IMR-90 (cell line): Measurements from ENCODE around the gene OGDHL.

Source experiments
- BHLHE40 ChIP-seq: fragments of 150-350 bp; IDR thresholded peaks from 2 replicates; pipeline ENCODE4 v1.6.1; 2016; ENCODE audit warnings: mild to moderate bottlenecking, low read depth, low read length
- FOS ChIP-seq: fragments of 150-350 bp; IDR thresholded peaks from 2 replicates; pipeline ENCODE4 v1.6.1; 2016; ENCODE audit warnings: low read depth, low read length
- MAFK ChIP-seq: IDR thresholded peaks from 2 replicates; pipeline ENCODE4 v1.6.1; 2012; ENCODE audit warnings: low read depth, low read length, improper control_type of control experiment
- POLR2A ChIP-seq: IDR thresholded peaks from 2 replicates; pipeline ENCODE4 v1.6.1; 2012; ENCODE audit warnings: mild to moderate bottlenecking, low read depth, low read length
- RAD21 ChIP-seq: IDR thresholded peaks from 2 replicates; pipeline ENCODE4 v1.6.1; 2012; ENCODE audit warnings: low read length, improper control_type of control experiment
- RFX5 ChIP-seq: IDR thresholded peaks from 2 replicates; pipeline ENCODE4 v1.8.0; 2012; ENCODE audit warnings: low read depth, mild to moderate bottlenecking, low read length, moderate library complexity
- SMC3 ChIP-seq: fragments of 150-350 bp; IDR thresholded peaks from 2 replicates; pipeline ENCODE4 v1.6.1; 2016; ENCODE audit warnings: low read depth, mild to moderate bottlenecking, antibody characterized with exemption, low read length, moderate library complexity
- TF ChIP-seq, protein P1 (sequence below): conservative IDR thresholded peaks from 2 replicates; pipeline ENCODE4 v1.5.1; 2012; ENCODE audit warnings: mild to moderate bottlenecking, low read depth, low read length, improper control_type of control experiment
- TF ChIP-seq, protein P2 (sequence below): fragments of 150-350 bp; IDR thresholded peaks from 2 replicates; pipeline ENCODE4 v1.6.1; 2017; ENCODE audit warnings: mild to moderate bottlenecking, antibody characterized with exemption, low read length, low read depth

- TF ChIP-seq POLR2A (no peak), FOS (no peak), RAD21 (no peak), RFX5 (no peak), BHLHE40 (no peak), MAFK (no peak), SMC3 (no peak)
- TF ChIP-seq, protein P1, sequence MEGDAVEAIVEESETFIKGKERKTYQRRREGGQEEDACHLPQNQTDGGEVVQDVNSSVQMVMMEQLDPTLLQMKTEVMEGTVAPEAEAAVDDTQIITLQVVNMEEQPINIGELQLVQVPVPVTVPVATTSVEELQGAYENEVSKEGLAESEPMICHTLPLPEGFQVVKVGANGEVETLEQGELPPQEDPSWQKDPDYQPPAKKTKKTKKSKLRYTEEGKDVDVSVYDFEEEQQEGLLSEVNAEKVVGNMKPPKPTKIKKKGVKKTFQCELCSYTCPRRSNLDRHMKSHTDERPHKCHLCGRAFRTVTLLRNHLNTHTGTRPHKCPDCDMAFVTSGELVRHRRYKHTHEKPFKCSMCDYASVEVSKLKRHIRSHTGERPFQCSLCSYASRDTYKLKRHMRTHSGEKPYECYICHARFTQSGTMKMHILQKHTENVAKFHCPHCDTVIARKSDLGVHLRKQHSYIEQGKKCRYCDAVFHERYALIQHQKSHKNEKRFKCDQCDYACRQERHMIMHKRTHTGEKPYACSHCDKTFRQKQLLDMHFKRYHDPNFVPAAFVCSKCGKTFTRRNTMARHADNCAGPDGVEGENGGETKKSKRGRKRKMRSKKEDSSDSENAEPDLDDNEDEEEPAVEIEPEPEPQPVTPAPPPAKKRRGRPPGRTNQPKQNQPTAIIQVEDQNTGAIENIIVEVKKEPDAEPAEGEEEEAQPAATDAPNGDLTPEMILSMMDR: no peak
- TF ChIP-seq, protein P2, sequence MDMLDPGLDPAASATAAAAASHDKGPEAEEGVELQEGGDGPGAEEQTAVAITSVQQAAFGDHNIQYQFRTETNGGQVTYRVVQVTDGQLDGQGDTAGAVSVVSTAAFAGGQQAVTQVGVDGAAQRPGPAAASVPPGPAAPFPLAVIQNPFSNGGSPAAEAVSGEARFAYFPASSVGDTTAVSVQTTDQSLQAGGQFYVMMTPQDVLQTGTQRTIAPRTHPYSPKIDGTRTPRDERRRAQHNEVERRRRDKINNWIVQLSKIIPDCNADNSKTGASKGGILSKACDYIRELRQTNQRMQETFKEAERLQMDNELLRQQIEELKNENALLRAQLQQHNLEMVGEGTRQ: no peak
Observed at GRCh38 chr10:49759787-49760551, 2.2 kb downstream of the OGDHL start.
